C4-2B (cell line): Measurements from ENCODE around the gene ETFB.

Source experiments
- H3K27ac ChIP-seq: fragments of 450-650 bp; 2 replicates; pipeline ENCODE4 v1.5.1; 2017
- CTCF ChIP-seq: fragments of 450-650 bp; conservative IDR thresholded peaks from 2 replicates; pipeline ENCODE4 v1.5.1; 2017; ENCODE audit warnings: mild to moderate bottlenecking
- ZFX ChIP-seq: fragments of 450-650 bp; IDR thresholded peaks from 2 replicates; pipeline ENCODE4 v1.6.1; 2017

Gene ETFB

GRCh38 chr19:51387924-51388389 lies 21.8 kb upstream of the ETFB start, which contains the start of gene LIM2:
TSS of gene LIM2 (minus strand) at chr19:51387974. CDS start at chr19:51387443, 531 bp downstream.
- TF ChIP-seq ZFX (no peak), CTCF (no peak)

GRCh38 chr19:51386882-51387520 lies 20.8 kb upstream of the ETFB start:
- no peak overlapping the region for H3K27ac ChIP-seq
- TF ChIP-seq CTCF = no peak
- no peak for TF ChIP-seq ZFX

More at GRCh38 chr19:51387924-51388389, 21.8 kb upstream of the ETFB start, which contains the start of gene LIM2:
- H3K27ac ChIP-seq = no peak within 1 kb of the TSS

- H3K27ac ChIP-seq = no peak overlapping the region
- TF ChIP-seq CTCF (no peak), ZFX (no peak)
Measured at GRCh38 chr19:51382004-51382403, 15.8 kb upstream of the ETFB start.

- TF ChIP-seq CTCF = no peak
- no peak for TF ChIP-seq ZFX
- no peak overlapping the region for H3K27ac ChIP-seq
Measured at GRCh38 chr19:51380379-51380778, 14.2 kb upstream of the ETFB start.

- no peak for TF ChIP-seq CTCF
- no peak for TF ChIP-seq ZFX
- H3K27ac ChIP-seq = no peak overlapping the region; the same call in 1 of the 2 replicates
Measured at GRCh38 chr19:51377422-51377821, 11.2 kb upstream of the ETFB start.

- no peak overlapping the region for H3K27ac ChIP-seq
- TF ChIP-seq ZFX (no peak), CTCF (no peak)
Measured at GRCh38 chr19:51375504-51376221, 9.5 kb upstream of the ETFB start.
